Measurements from ENCODE around the gene GPR119.
A peak's percentile ranks its signal among the peaks of the same experiment; 100 is the strongest.

Gene GPR119

DNA sequence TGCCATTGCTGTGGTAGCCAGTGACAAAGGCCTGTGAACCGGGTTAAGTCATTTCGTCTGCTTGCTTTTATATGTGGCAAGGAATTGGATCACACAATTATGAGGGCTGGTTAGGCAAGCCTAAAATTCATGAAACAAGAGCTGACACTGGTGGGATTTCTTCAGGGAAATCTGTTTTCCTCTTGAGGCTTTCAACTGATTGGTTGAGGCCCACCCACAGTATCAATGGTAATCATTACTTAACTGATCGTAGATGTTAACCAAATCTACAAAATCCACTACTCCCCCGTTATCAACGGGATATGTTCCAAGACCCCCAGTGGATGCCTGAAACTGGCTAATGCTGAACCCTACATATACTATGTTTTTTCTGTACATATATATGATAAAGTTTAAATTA lies 29.3 kb upstream of the GPR119 start:
- H3K9ac ChIP-seq (ENCODE audit: low read length) = no peak overlapping the region
- H4K91ac ChIP-seq (ENCODE audit: low read depth, low read length) = no peak overlapping the region
- H3K27me3 ChIP-seq (ENCODE audit: insufficient read depth, low read length) = no peaks in the 10 kb centered on the region
- H2BK120ac ChIP-seq (ENCODE audit: insufficient read depth, low read length, poor library complexity) = no peak overlapping the region
- no CpG with 5 or more reads among the region's 5 CpGs for WGBS (ENCODE audit: extremely low coverage, insufficient coverage, insufficient read length)
- peaks cover 11 to 13% of the 10 kb centered on the region in 2 experiments for H3K36me3 ChIP-seq (ENCODE audit: control insufficient read depth in 1 of 2, insufficient read depth in 2 of 2, low read length in 2 of 2)
- no peak overlapping the region for H3K4ac ChIP-seq (ENCODE audit: low read depth, low read length)
- no peak overlapping the region for H2AK5ac ChIP-seq (ENCODE audit: low read length)
- no peak for DNase-seq
- no peak overlapping the region for H4K8ac ChIP-seq (ENCODE audit: low read depth, low read length)
- no peak overlapping the region for H2AFZ ChIP-seq (ENCODE audit: insufficient read depth, low read length, poor library complexity)
- H2BK12ac ChIP-seq (ENCODE audit: low read length) = no peak overlapping the region
- no peaks in the 10 kb centered on the region for H3K4me1 ChIP-seq (ENCODE audit: control insufficient read depth in 1 of 2, insufficient read depth in 2 of 2, low read length in 2 of 2)
- H3K9me3 ChIP-seq (ENCODE audit: insufficient read depth, low read depth, low read length) = no peaks in the 10 kb centered on the region
- H3K4me3 ChIP-seq (ENCODE audit: low read depth, low read length) = no peak overlapping the region
- no peak overlapping the region for H2BK5ac ChIP-seq (ENCODE audit: low read depth, low read length, poor library complexity)
- no peak overlapping the region for H4K12ac ChIP-seq (ENCODE audit: low read depth, low read length)
- H3K79me1 ChIP-seq (ENCODE audit: low read length) = no peaks in the 10 kb centered on the region
- H3K23ac ChIP-seq (ENCODE audit: low read length) = no peak overlapping the region
- H3K14ac ChIP-seq (ENCODE audit: low read length) = no peak overlapping the region
- no peaks in the 10 kb centered on the region for H3K79me2 ChIP-seq (ENCODE audit: control insufficient read depth, insufficient read depth, low read length, poor library complexity)
- no peak overlapping the region for H3K18ac ChIP-seq (ENCODE audit: low read length)
- H3K4me2 ChIP-seq (ENCODE audit: low read length) = no peak overlapping the region
- H3K27ac ChIP-seq (ENCODE audit: low read depth, low read length) = no peak overlapping the region

DNA sequence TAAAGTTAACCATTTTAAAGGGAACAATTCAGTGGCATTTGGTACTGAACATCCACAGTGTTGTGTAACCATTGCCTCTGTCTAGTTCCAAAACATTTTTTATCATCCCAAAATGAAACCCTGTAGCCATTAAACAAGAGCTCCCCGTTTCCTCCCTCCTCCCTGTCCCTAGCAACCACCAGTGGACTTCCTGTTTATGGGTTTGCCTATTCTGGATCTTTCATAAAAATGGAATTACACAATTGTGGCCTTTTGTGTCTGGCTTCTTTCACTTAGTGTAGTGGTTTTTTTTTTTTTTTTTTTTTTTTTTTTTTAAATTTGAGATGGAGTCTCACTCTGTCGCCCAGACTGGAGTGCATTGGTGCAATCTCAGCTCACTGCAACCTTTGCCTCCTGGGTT lies 27.9 kb upstream of the GPR119 start:
- Histone ChIP-seq H3K18ac (ENCODE audit: low read length) (no peak overlapping the region), H3K4me3 (ENCODE audit: low read depth, low read length) (no peak overlapping the region), H4K12ac (ENCODE audit: low read depth, low read length) (no peak overlapping the region), H3K14ac (ENCODE audit: low read length) (no peak overlapping the region), H3K79me2 (ENCODE audit: control insufficient read depth, insufficient read depth, low read length, poor library complexity) (no peaks in the 10 kb centered on the region), H3K9me3 (ENCODE audit: insufficient read depth, low read depth, low read length) (no peaks in the 10 kb centered on the region), H2BK5ac (ENCODE audit: low read depth, low read length, poor library complexity) (no peak overlapping the region), H2BK12ac (ENCODE audit: low read length) (no peak overlapping the region), H3K9ac (ENCODE audit: low read length) (no peak overlapping the region), H4K8ac (ENCODE audit: low read depth, low read length) (no peak overlapping the region), H3K27me3 (ENCODE audit: insufficient read depth, low read length) (no peaks in the 10 kb centered on the region), H3K4me2 (ENCODE audit: low read length) (no peak overlapping the region), H3K23ac (ENCODE audit: low read length) (no peak overlapping the region), H3K4ac (ENCODE audit: low read depth, low read length) (no peak overlapping the region), H3K36me3 (ENCODE audit: control insufficient read depth in 1 of 2, insufficient read depth in 2 of 2, low read length in 2 of 2) (peaks cover 14 to 16% of the 10 kb centered on the region in 2 experiments), H2AK5ac (ENCODE audit: low read length) (no peak overlapping the region), H3K4me1 (ENCODE audit: control insufficient read depth in 1 of 2, insufficient read depth in 2 of 2, low read length in 2 of 2) (no peaks in the 10 kb centered on the region), H2BK120ac (ENCODE audit: insufficient read depth, low read length, poor library complexity) (no peak overlapping the region), H4K91ac (ENCODE audit: low read depth, low read length) (no peak overlapping the region), H2AFZ (ENCODE audit: insufficient read depth, low read length, poor library complexity) (no peak overlapping the region), H3K79me1 (ENCODE audit: low read length) (no peaks in the 10 kb centered on the region), H3K27ac (ENCODE audit: low read depth, low read length) (no peak overlapping the region)
- no CpG with 5 or more reads among the region's 2 CpGs for WGBS (ENCODE audit: extremely low coverage, insufficient coverage, insufficient read length)
- peak in 1 of 2 donors; percentile 6 for DNase-seq

DNA sequence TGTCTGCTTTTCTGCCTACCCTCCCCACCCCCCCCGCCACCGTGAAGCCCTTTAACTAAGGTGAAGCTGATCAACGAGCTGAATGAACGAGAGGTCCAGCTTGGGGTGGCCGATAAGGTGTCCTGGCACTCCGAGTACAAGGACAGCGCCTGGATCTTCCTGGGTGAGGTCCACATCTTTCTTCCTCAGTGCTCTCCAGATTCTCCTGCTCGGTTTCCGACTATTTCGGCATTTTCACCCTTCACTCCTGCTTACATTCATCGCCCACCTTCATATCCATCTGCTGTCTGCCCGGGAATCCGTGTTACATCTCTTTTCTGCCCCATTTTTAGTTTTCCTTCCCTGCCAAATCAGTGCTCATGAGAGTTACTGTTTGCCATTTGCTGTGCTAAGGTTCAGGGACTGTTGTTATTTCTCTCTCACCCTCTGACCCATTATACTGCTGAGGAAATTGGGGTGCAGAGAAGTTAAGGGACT lies 16.8 kb upstream of the GPR119 start:
- Histone ChIP-seq H3K79me1 (ENCODE audit: low read length) (peaks cover 3% of the 10 kb centered on the region), H3K27me3 (ENCODE audit: insufficient read depth, low read length) (no peaks in the 10 kb centered on the region), H3K9me3 (ENCODE audit: insufficient read depth, low read depth, low read length) (no peaks in the 10 kb centered on the region), H3K14ac (ENCODE audit: low read length) (no peak overlapping the region), H3K27ac (ENCODE audit: low read depth, low read length) (no peak overlapping the region), H2BK12ac (ENCODE audit: low read length) (no peak overlapping the region), H2BK5ac (ENCODE audit: low read depth, low read length, poor library complexity) (no peak overlapping the region), H3K4me3 (ENCODE audit: low read depth, low read length) (peak overlapping the region; percentile 85), H3K4ac (ENCODE audit: low read depth, low read length) (no peak overlapping the region), H4K12ac (ENCODE audit: low read depth, low read length) (no peak overlapping the region), H2AFZ (ENCODE audit: insufficient read depth, low read length, poor library complexity) (peak overlapping the region; percentile 52), H3K36me3 (ENCODE audit: control insufficient read depth in 1 of 2, insufficient read depth in 2 of 2, low read length in 2 of 2) (peaks cover 8 to 12% of the 10 kb centered on the region in 2 experiments), H3K23ac (ENCODE audit: low read length) (no peak overlapping the region), H3K79me2 (ENCODE audit: control insufficient read depth, insufficient read depth, low read length, poor library complexity) (peaks cover 4% of the 10 kb centered on the region), H3K4me1 (ENCODE audit: control insufficient read depth in 1 of 2, insufficient read depth in 2 of 2, low read length in 2 of 2) (peaks cover 2 to 3% of the 10 kb centered on the region in 2 experiments), H2BK120ac (ENCODE audit: insufficient read depth, low read length, poor library complexity) (no peak overlapping the region), H3K18ac (ENCODE audit: low read length) (no peak overlapping the region), H3K9ac (ENCODE audit: low read length) (peak overlapping the region; percentile 84), H4K91ac (ENCODE audit: low read depth, low read length) (no peak overlapping the region), H2AK5ac (ENCODE audit: low read length) (no peak overlapping the region), H4K8ac (ENCODE audit: low read depth, low read length) (peak overlapping the region; percentile 77), H3K4me2 (ENCODE audit: low read length) (peak overlapping the region; percentile 87)
- WGBS (ENCODE audit: extremely low coverage, insufficient coverage, insufficient read length) = no CpG with 5 or more reads among the region's 13 CpGs
- DNase-seq = no peak

DNA sequence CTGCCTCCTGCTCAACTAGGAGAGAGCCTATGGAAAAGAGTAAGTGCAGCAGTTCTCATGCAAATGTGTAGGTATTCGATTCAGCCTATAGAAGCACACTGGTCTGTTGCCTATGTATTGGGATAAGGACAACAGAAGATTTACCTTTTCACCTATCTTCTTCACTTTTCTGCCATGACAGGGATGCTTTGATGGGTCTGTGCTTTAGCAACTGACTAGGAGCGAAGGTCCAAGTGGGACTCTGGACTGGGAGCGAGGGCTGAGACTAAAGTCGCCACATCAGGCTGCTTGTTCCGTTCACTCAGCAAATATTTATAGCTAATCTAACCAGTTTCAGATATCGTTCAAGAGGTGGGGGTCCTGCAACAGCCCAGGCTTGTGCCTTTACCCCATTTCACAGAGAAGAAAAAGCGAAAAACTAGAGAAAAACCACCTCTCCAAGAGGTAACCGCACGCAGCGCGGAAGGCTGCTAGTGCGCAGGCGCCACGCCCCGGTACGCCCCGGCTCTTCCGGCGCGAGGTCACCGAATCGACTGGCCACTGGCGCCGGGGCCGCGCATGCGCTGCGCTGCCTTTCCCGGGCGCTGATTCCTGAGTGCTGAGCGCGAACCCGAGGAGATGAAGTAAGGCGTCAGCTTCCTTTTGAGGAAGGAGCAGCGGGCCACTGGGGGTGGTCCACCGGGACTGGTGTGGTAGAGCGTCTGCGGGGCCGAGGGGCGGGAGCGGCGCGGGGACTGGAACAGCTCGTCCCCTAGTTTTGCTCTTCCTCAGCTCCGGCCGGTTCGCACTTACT lies 16.1 kb upstream of the GPR119 start, which contains the start of gene RBMX2:
Gene RBMX2, plus strand, starts transcription at position 573 of the 793 bp plus-strand sequence. Its CDS starts 46 bp downstream, at position 619.
- peaks cover 2 to 3% of the 10 kb centered on the region in 2 experiments for H3K4me1 ChIP-seq (ENCODE audit: control insufficient read depth in 1 of 2, insufficient read depth in 2 of 2, low read length in 2 of 2)
- H3K79me1 ChIP-seq (ENCODE audit: low read length) = peaks cover 3% of the 10 kb centered on the region
- H4K91ac ChIP-seq (ENCODE audit: low read depth, low read length) = peak within 1 kb of the TSS; percentile 24
- H3K36me3 ChIP-seq (ENCODE audit: control insufficient read depth in 1 of 2, insufficient read depth in 2 of 2, low read length in 2 of 2) = peaks cover 8 to 12% of the 10 kb centered on the region in 2 experiments
- peak within 1 kb of the TSS; percentile 84 for H4K12ac ChIP-seq (ENCODE audit: low read depth, low read length)
- no CpG with 5 or more reads among the region's 47 CpGs for WGBS (ENCODE audit: extremely low coverage, insufficient coverage, insufficient read length)
- H3K18ac ChIP-seq (ENCODE audit: low read length) = no peak within 1 kb of the TSS
- DNase-seq = peak; percentile 69 to 79
- peak within 1 kb of the TSS; percentile 84 for H3K9ac ChIP-seq (ENCODE audit: low read length)
- no peak within 1 kb of the TSS for H3K27ac ChIP-seq (ENCODE audit: low read depth, low read length)
- no peaks in the 10 kb centered on the region for H3K9me3 ChIP-seq (ENCODE audit: insufficient read depth, low read depth, low read length)
- no peak within 1 kb of the TSS for H2BK120ac ChIP-seq (ENCODE audit: insufficient read depth, low read length, poor library complexity)
- peak within 1 kb of the TSS; percentile 54 for H2AFZ ChIP-seq (ENCODE audit: insufficient read depth, low read length, poor library complexity)
- peak within 1 kb of the TSS; percentile 33 for H3K14ac ChIP-seq (ENCODE audit: low read length)
- peak within 1 kb of the TSS; percentile 92 for H3K4me2 ChIP-seq (ENCODE audit: low read length)
- peak within 1 kb of the TSS; percentile 85 for H3K4me3 ChIP-seq (ENCODE audit: low read depth, low read length)
- H4K8ac ChIP-seq (ENCODE audit: low read depth, low read length) = peak within 1 kb of the TSS; percentile 90
- H2AK5ac ChIP-seq (ENCODE audit: low read length) = no peak within 1 kb of the TSS
- H2BK12ac ChIP-seq (ENCODE audit: low read length) = no peak within 1 kb of the TSS
- H3K27me3 ChIP-seq (ENCODE audit: insufficient read depth, low read length) = no peaks in the 10 kb centered on the region
- peaks cover 4% of the 10 kb centered on the region for H3K79me2 ChIP-seq (ENCODE audit: control insufficient read depth, insufficient read depth, low read length, poor library complexity)
- H3K23ac ChIP-seq (ENCODE audit: low read length) = no peak within 1 kb of the TSS
- no peak within 1 kb of the TSS for H2BK5ac ChIP-seq (ENCODE audit: low read depth, low read length, poor library complexity)
- no peak within 1 kb of the TSS for H3K4ac ChIP-seq (ENCODE audit: low read depth, low read length)

All from trophoblast cell (in vitro differentiated cells and primary cell).